Endothelial cell of umbilical vein (primary cell): ENCODE results near the gene RYR3. TPM values are rescaled to one million over a fixed set of nuclear protein-coding genes. Genes with fewer than 3 reads are reported as not detected.

Experiments
- BruUV-seq: library from RNA; stranded (reverse); fragments of 400-500 nt; replicated peaks from 2 replicates; lab custom pipeline; 2021; lab: Mats Ljungman, UMichigan
- CTCF ChIA-PET: fragments of 300-600, 350-600 bp; sonication (Branson Sonifier 250); formaldehyde crosslinking; loops from one replicate; lab custom pipeline; 2021; ENCODE audit warnings: antibody characterized with exemption, inconsistent platforms; lab: Charles Lee
- POLR2A ChIA-PET: fragments of 300-600, 350-600 bp; sonication (Branson Sonifier 250); formaldehyde crosslinking; loops from one replicate; lab custom pipeline; 2021; ENCODE audit warnings: antibody characterized with exemption, inconsistent platforms; lab: Charles Lee
- DNase-seq: peaks from one replicate; pipeline ENCODE4 v3.0.0-alpha.2; 2011; ENCODE audit warnings: low read depth, low spot score
- FAIRE-seq: peaks from 2 replicates; lab custom pipeline; 2011; peaks lifted over from hg19 to GRCh38; lab: Jason Lieb, UNC
- H2AFZ ChIP-seq: 2 replicates; pipeline ENCODE4 v1.6.0; 2012; ENCODE audit warnings: low read depth, low read length, control low read depth, inconsistent platforms
- H3K27ac ChIP-seq: 2 replicates; pipeline ENCODE4 v1.5.1; 2011; ENCODE audit warnings: low read depth, mild to moderate bottlenecking, control low read depth, low read length, moderate library complexity; ENCODE audit not compliant: insufficient read depth
- H3K27me3 ChIP-seq, 2 experiments: 2 replicates each; pipeline versions ENCODE4 v1.6.0 to v1.6.1; 2011; ENCODE audit warnings: low read length in 2 of 2, mixed read lengths in 1 of 2; ENCODE audit not compliant: control insufficient read depth in 2 of 2, insufficient read depth in 2 of 2
- H3K36me3 ChIP-seq, 2 experiments: 2 replicates in 1 of 2; 3 replicates in 1 of 2; pipeline ENCODE4 v1.5.1; 2011; ENCODE audit warnings: low read length in 2 of 2, mild to moderate bottlenecking in 1 of 2, moderate library complexity in 1 of 2; ENCODE audit not compliant: control insufficient read depth in 2 of 2, insufficient read depth in 2 of 2; ENCODE audit errors: extremely low read depth in 1 of 2
- H3K4me1 ChIP-seq: 3 replicates; pipeline ENCODE4 v1.5.1; 2011; ENCODE audit warnings: mild to moderate bottlenecking, low read length; ENCODE audit not compliant: control insufficient read depth, insufficient read depth; ENCODE audit errors: extremely low read depth
- H3K4me2 ChIP-seq: 2 replicates; pipeline ENCODE4 v1.6.1; 2011; ENCODE audit warnings: low read length, control low read depth, mixed read lengths; ENCODE audit not compliant: insufficient read depth
- H3K4me3 ChIP-seq, 3 experiments: fragments of 200-600 bp in 1 of 3; sonication (generic), shearing (Covaris generic) in 1 of 3; replicated peaks in 1 of 3; 2 replicates each; pipeline ENCODE4 v1.5.1; 2011 to 2016; ENCODE audit warnings: control low read depth in 3 of 3, low read length in 3 of 3, mild to moderate bottlenecking in 2 of 3, inconsistent platforms in 1 of 3, low read depth in 1 of 3, moderate library complexity in 1 of 3; ENCODE audit not compliant: insufficient read depth in 1 of 3
- H3K79me2 ChIP-seq: 2 replicates; pipeline ENCODE4 v1.6.0; 2012; ENCODE audit warnings: low read length, inconsistent platforms; ENCODE audit not compliant: control insufficient read depth, insufficient read depth
- H3K9ac ChIP-seq: replicated peaks from 2 replicates; pipeline ENCODE3; 2011; ENCODE audit warnings: low read length, control low read depth; ENCODE audit not compliant: insufficient read depth; ENCODE audit errors: extremely low read depth
- H3K9me1 ChIP-seq: replicated peaks from 3 replicates; pipeline ENCODE4 v1.6.0; 2011; ENCODE audit warnings: mild to moderate bottlenecking, low read length; ENCODE audit not compliant: control insufficient read depth, insufficient read depth; ENCODE audit errors: extremely low read depth
- H3K9me3 ChIP-seq: replicated peaks from 2 replicates; pipeline ENCODE4 v1.5.1; 2012; ENCODE audit warnings: low read length, inconsistent platforms; ENCODE audit not compliant: control insufficient read depth, insufficient read depth
- H4K20me1 ChIP-seq: replicated peaks from 2 replicates; pipeline ENCODE3; 2011; ENCODE audit warnings: mild to moderate bottlenecking, low read length; ENCODE audit not compliant: control insufficient read depth, insufficient read depth; ENCODE audit errors: extremely low read depth
- CTCF ChIP-seq, 2 donors: IDR thresholded peaks; 1 replicate in 1 of 2; 2 replicates in 1 of 2; pipeline ENCODE4 v1.5.1; 2011; ENCODE audit warnings: low read length in 2 of 2, mild to moderate bottlenecking in 2 of 2, moderate library complexity in 2 of 2, control low read depth in 1 of 2, inconsistent platforms in 1 of 2, low read depth in 1 of 2; ENCODE audit not compliant: insufficient read depth in 1 of 2; ENCODE audit errors: extremely low read depth in 1 of 2
- EZH2 ChIP-seq: IDR thresholded peaks from 2 replicates; pipeline ENCODE4 v1.6.1; 2012; ENCODE audit warnings: borderline replicate concordance, low read depth, mild to moderate bottlenecking, moderate library complexity, low read length, inconsistent platforms; ENCODE audit not compliant: severe bottlenecking
- FOS ChIP-seq: IDR thresholded peaks from 2 replicates; pipeline ENCODE4 v1.6.1; 2011; ENCODE audit warnings: mild to moderate bottlenecking, low read length, moderate library complexity, borderline replicate concordance; ENCODE audit not compliant: insufficient read depth
- GATA2 ChIP-seq: IDR thresholded peaks from 2 replicates; pipeline ENCODE4 v1.7.0; 2011; ENCODE audit warnings: low read depth, mild to moderate bottlenecking, moderate library complexity, mixed read lengths, low read length; ENCODE audit not compliant: insufficient read length, insufficient read depth
- JUN ChIP-seq: IDR thresholded peaks from 2 replicates; pipeline ENCODE4 v1.6.1; 2011; ENCODE audit warnings: borderline replicate concordance, low read depth; ENCODE audit not compliant: insufficient read length, insufficient read depth
- MAX ChIP-seq: IDR thresholded peaks from 2 replicates; pipeline ENCODE4 v1.6.1; 2011; ENCODE audit not compliant: insufficient read depth, insufficient read length
- MYC ChIP-seq: IDR thresholded peaks from one replicate; pipeline ENCODE4 v1.6.1; 2011; ENCODE audit warnings: mild to moderate bottlenecking, low read depth, low read length
- POLR2A ChIP-seq: IDR thresholded peaks from 2 replicates; pipeline ENCODE4 v1.6.1; 2012; ENCODE audit warnings: low read depth, mild to moderate bottlenecking, control low read depth, low read length
- POLR2AphosphoS5 ChIP-seq: IDR thresholded peaks from 2 replicates; pipeline ENCODE4 v1.6.1; 2012; ENCODE audit warnings: low read depth, mild to moderate bottlenecking, control low read depth, low read length, moderate library complexity; ENCODE audit not compliant: insufficient read depth
- dilution Hi-C: fragments of 300-500 bp; cut with MboI; formaldehyde crosslinking; loops from one replicate; pipeline ENCODE4 v1.15.0; 2019; ENCODE audit warnings: low sequenced_read_pairs; ENCODE audit not compliant: extremely low pct_ligation_motif_present
- intact Hi-C: fragments of 100-400 bp; cut with micrococcal nuclease; formaldehyde crosslinking; loops from one replicate; pipeline ENCODE4 v1.10.0; 2022
- polyA plus RNA-seq, 4 experiments: library from polyadenylated mRNA; depleted of rRNA in 3 of 4; stranded (reverse) in 3 of 4; unstranded in 1 of 4; fragments of >200 nt; gene quantifications; 2 replicates each; pipeline versions ENCODE4 v1.2.1 to v1.2.3, GENCODE V29; 2011 to 2012; ENCODE audit warnings: missing spikeins in 1 of 4
- total RNA-seq: library from RNA; stranded (reverse); gene quantifications from 2 replicates; pipeline ENCODE4 v1.2.3, GENCODE V29; 2021

RYR3 gene
- total and polyA plus RNA-seq, 2 donors (not counting 3 experiments of a cell fraction or from before 2014, with no cell fraction given): not detected

DNA sequence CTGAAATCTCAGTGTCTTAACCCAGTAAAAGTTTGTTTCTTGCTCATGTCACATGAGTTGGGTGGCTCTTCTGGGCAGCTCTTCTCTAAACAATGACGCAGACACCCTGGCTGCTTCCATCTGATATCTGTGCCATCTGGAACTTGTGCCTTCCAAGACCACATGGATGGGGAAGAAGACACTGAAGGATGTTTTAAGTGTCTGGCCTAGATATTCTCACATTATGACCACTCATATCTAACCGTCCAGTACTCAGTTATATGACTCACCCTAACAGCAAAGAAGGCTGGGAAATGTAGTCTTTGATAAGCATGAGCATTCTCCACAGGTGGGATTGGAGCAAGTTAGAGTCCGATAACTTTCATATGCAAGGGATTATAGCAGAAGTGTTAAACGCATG, 66.4 kb downstream of the RYR3 start:
- no peaks in the 10 kb centered on the region for H3K4me1 ChIP-seq
- POLR2A ChIA-PET: no interaction called here
- no peak overlapping the region for H3K4me3 ChIP-seq
- BruUV-seq: no TSS peak
- no peaks in the 10 kb centered on the region for H3K79me2 ChIP-seq
- CTCF ChIA-PET: no interaction called here
- H3K9ac ChIP-seq: no peak overlapping the region
- no peak overlapping the region for H3K4me2 ChIP-seq
- H3K9me3 ChIP-seq: no peaks in the 10 kb centered on the region
- H3K27me3 ChIP-seq: no peaks in the 10 kb centered on the region
- FAIRE-seq (no peak), DNase-seq (no peak)
- no peaks in the 10 kb centered on the region for H3K36me3 ChIP-seq
- H2AFZ ChIP-seq: no peak overlapping the region
- H4K20me1 ChIP-seq: no peaks in the 10 kb centered on the region
- dilution Hi-C loops (no loop called here), intact Hi-C loops (no loop called here)
- TF ChIP-seq CTCF (IDR thresholded peaks at IDR 0.05; ENCODE audit: extremely low read depth in 1 of 2, insufficient read depth in 1 of 2, low read depth in 1 of 2, low read length in 2 of 2): no peak
- TF ChIP-seq EZH2: no peak
- TF ChIP-seq POLR2A: no peak
- no peak for TF ChIP-seq MYC
- no peak for TF ChIP-seq JUN
- no peak for TF ChIP-seq FOS
- no peak overlapping the region for H3K27ac ChIP-seq
- no peaks in the 10 kb centered on the region for H3K9me1 ChIP-seq

GRCh38 chr15:33378866-33379480, 68.2 kb downstream of the RYR3 start:
- FAIRE-seq (no peak), DNase-seq (no peak)
- H4K20me1 ChIP-seq: no peaks in the 10 kb centered on the region
- ChIA-PET POLR2A (no interaction called here), CTCF (no interaction called here)
- H3K9ac ChIP-seq: no peak overlapping the region
- no peak overlapping the region for H3K27ac ChIP-seq
- intact Hi-C loops: no loop called here
- H3K36me3 ChIP-seq: no peaks in the 10 kb centered on the region
- dilution Hi-C loops: no loop called here
- no peaks in the 10 kb centered on the region for H3K9me3 ChIP-seq
- H3K4me1 ChIP-seq: no peaks in the 10 kb centered on the region
- H3K4me2 ChIP-seq: no peak overlapping the region
- BruUV-seq: no TSS peak
- H2AFZ ChIP-seq: no peak overlapping the region
- H3K79me2 ChIP-seq: no peaks in the 10 kb centered on the region
- H3K9me1 ChIP-seq: no peaks in the 10 kb centered on the region
- no peak overlapping the region for H3K4me3 ChIP-seq
- no peaks in the 10 kb centered on the region for H3K27me3 ChIP-seq
- TF ChIP-seq POLR2AphosphoS5 (no peak), CTCF (IDR thresholded peaks at IDR 0.05; ENCODE audit: extremely low read depth in 1 of 2, insufficient read depth in 1 of 2, low read depth in 1 of 2, low read length in 2 of 2) (no peak), GATA2 (no peak), POLR2A (no peak), FOS (no peak), EZH2 (no peak), JUN (no peak), MYC (no peak), MAX (no peak)
